GM12878 (cell line): Measurements from ENCODE around the gene XPO6. TPM values are rescaled to one million over a fixed set of nuclear protein-coding genes. Genes with fewer than 3 reads are reported as not detected.

Experiments
- ATAC-seq: fragments of 200-7000 bp; cut with Tn5 transposase; 3 replicates; pipeline ENCODE4 v1.9.1; 2020; ENCODE audit warnings: mild to moderate bottlenecking, moderate library complexity
- BruUV-seq: library from RNA; stranded (reverse); fragments of 400-500 nt; replicated peaks from 2 replicates; lab custom pipeline; 2021; lab: Mats Ljungman, UMichigan
- CTCF ChIA-PET: fragments of 300-600 bp; sonication (Branson Sonifier 250); formaldehyde crosslinking; extraction: SDS; loops from one replicate; lab custom pipeline; 2021; ENCODE audit warnings: inconsistent platforms; lab: Yijun Ruan, JAX
- POLR2A ChIA-PET: fragments of 350-600 bp; formaldehyde crosslinking; extraction: SDS; loops from one replicate; lab custom pipeline; 2021; ENCODE audit warnings: inconsistent platforms; lab: Charles Lee
- RAD21 ChIA-PET: fragments of 300-600 bp; sonication (Branson Sonifier 250); formaldehyde crosslinking; loops from one replicate; lab custom pipeline; 2023; ENCODE audit warnings: antibody characterized with exemption; ENCODE audit not compliant: unreplicated experiment; lab: Charles Lee
- SMC1A ChIA-PET: fragments of 300-600 bp; sonication (Branson Sonifier 250); formaldehyde crosslinking; loops from one replicate; lab custom pipeline; 2023; ENCODE audit not compliant: unreplicated experiment, uncharacterized antibody; lab: Charles Lee
- DNase-seq: peaks from one replicate; pipeline ENCODE4 v3.0.0-alpha.2; 2011; ENCODE audit warnings: low read depth, low spot score
- FAIRE-seq: peaks from 3 replicates; lab custom pipeline; 2011; peaks lifted over from hg19 to GRCh38; lab: Jason Lieb, UNC
- H2AFZ ChIP-seq: 2 replicates; pipeline ENCODE4 v1.6.0; 2011; ENCODE audit warnings: low read depth, low read length, control low read depth; ENCODE audit not compliant: control insufficient read depth
- H3K27ac ChIP-seq: 2 replicates; pipeline ENCODE4 v1.5.1; 2011; ENCODE audit warnings: control low read depth; ENCODE audit not compliant: control insufficient read depth, insufficient read depth
- H3K27me3 ChIP-seq, 2 experiments: replicated peaks in 1 of 2; 2 replicates each; pipeline versions ENCODE4 v1.6.0 to v1.6.1; 2011; ENCODE audit warnings: low read length in 1 of 2; ENCODE audit not compliant: control insufficient read depth in 2 of 2, insufficient read depth in 2 of 2
- H3K36me3 ChIP-seq, 2 experiments: 2 replicates each; pipeline ENCODE4 v1.5.1; 2011; ENCODE audit warnings: low read length in 1 of 2; ENCODE audit not compliant: control insufficient read depth in 2 of 2, insufficient read depth in 2 of 2
- H3K4me1 ChIP-seq: 2 replicates; pipeline ENCODE4 v1.6.1; 2011; ENCODE audit warnings: mild to moderate bottlenecking, low read length, moderate library complexity, mixed read lengths; ENCODE audit not compliant: control insufficient read depth, insufficient read depth
- H3K4me2 ChIP-seq: 2 replicates; pipeline ENCODE4 v1.6.0; 2011; ENCODE audit warnings: control low read depth; ENCODE audit not compliant: control insufficient read depth, insufficient read depth
- H3K4me3 ChIP-seq: fragments of 200-600 bp; sonication (generic); 2 replicates; pipeline ENCODE4 v1.5.1; 2016
- H3K79me2 ChIP-seq: 2 replicates; pipeline ENCODE4 v1.6.0; 2011; ENCODE audit warnings: low read length; ENCODE audit not compliant: control insufficient read depth, insufficient read depth
- H3K9ac ChIP-seq: 2 replicates; pipeline ENCODE4 v1.8.0; 2011; ENCODE audit warnings: low read length, control low read depth, mixed read lengths; ENCODE audit not compliant: control insufficient read depth, insufficient read depth
- H3K9me3 ChIP-seq: replicated peaks from 3 replicates; pipeline ENCODE4 v1.5.1; 2011; ENCODE audit warnings: mild to moderate bottlenecking, low read length; ENCODE audit not compliant: control insufficient read depth, insufficient read depth
- H4K20me1 ChIP-seq: 2 replicates; pipeline ENCODE4 v1.6.0; 2011; ENCODE audit not compliant: control insufficient read depth, insufficient read depth
- BACH1 ChIP-seq: fragments of 450-650 bp; IDR thresholded peaks from 2 replicates; pipeline ENCODE4 v1.6.1; 2017; ENCODE audit warnings: mild to moderate bottlenecking, borderline replicate concordance
- CEBPB ChIP-seq, 2 experiments: fragments of 150-350 bp in 1 of 2; IDR thresholded peaks; 2 replicates each; pipeline ENCODE4 v1.6.1; 2012 to 2014; ENCODE audit warnings: low read depth in 2 of 2, low read length in 2 of 2, borderline replicate concordance in 1 of 2, inconsistent platforms in 1 of 2
- GATAD2B ChIP-seq: fragments of 450-650 bp; conservative IDR thresholded peaks from 2 replicates; pipeline ENCODE4 v1.6.1; 2017; ENCODE audit warnings: low read depth, mild to moderate bottlenecking, moderate library complexity
- KAT2A ChIP-seq: conservative IDR thresholded peaks from 2 replicates; pipeline ENCODE4 v1.6.1; 2011; ENCODE audit warnings: low read depth, low read length; ENCODE audit not compliant: control insufficient read depth
- NFXL1 ChIP-seq: fragments of 450-650 bp; IDR thresholded peaks from 2 replicates; pipeline ENCODE4 v1.6.1; 2017; ENCODE audit warnings: antibody characterized with exemption, mild to moderate bottlenecking, borderline replicate concordance
- PML ChIP-seq: IDR thresholded peaks from 2 replicates; pipeline ENCODE4 v1.6.1; 2012; ENCODE audit warnings: low read length, inconsistent platforms
- RFX5 ChIP-seq: IDR thresholded peaks from 2 replicates; pipeline ENCODE4 v1.6.1; 2011; ENCODE audit warnings: low read depth, low read length, improper control_type of control experiment
- SP1 ChIP-seq: IDR thresholded peaks from one replicate; pipeline ENCODE4 v1.6.1; 2011; ENCODE audit warnings: low read depth, low read length
- SREBF1 ChIP-seq: IDR thresholded peaks from 2 replicates; pipeline ENCODE4 v1.6.1; 2012; ENCODE audit warnings: mild to moderate bottlenecking, low read length
- YY1 ChIP-seq: IDR thresholded peaks from 2 replicates; pipeline ENCODE4 v1.6.1; 2011; ENCODE audit warnings: low read depth, mild to moderate bottlenecking, low read length
- ZNF384 ChIP-seq: IDR thresholded peaks from 2 replicates; pipeline ENCODE4 v1.6.1; 2012; ENCODE audit warnings: low read depth, mild to moderate bottlenecking, low read length, improper control_type of control experiment, borderline replicate concordance
- WGBS: methylation state at CpG from one replicate; pipeline ENCODE4 v1.1.6; 2016; ENCODE audit warnings: low lambda C conversion rate; ENCODE audit not compliant: insufficient replicate concordance, insufficient coverage; ENCODE audit errors: missing lambda C conversion rate; 5-methylcytosine and 5-hydroxymethylcytosine counted together
- in situ Hi-C: fragments of 300-500 bp; cut with MboI; formaldehyde crosslinking; loops from 9 replicates; pipeline ENCODE4 v1.14.3; 2018; ENCODE audit warnings: mixed read lengths
- intact Hi-C: fragments of 100-400 bp; cut with micrococcal nuclease; formaldehyde crosslinking; loops from one replicate; pipeline ENCODE4 v1.14.2; 2022; ENCODE audit not compliant: unreplicated experiment
- polyA plus RNA-seq, 11 experiments: library from polyadenylated mRNA; depleted of rRNA in 4 of 11; unstranded in 6 of 11; stranded (reverse) in 5 of 11; fragments of >200 nt; fragmentation: Nextera tagmentation in 4 of 11; fragmentation: Illumina TruSeq in 1 of 11; extraction: Ambion mirVana in 4 of 11; extraction: Trizol in 1 of 11; gene quantifications; 1 replicate in 1 of 11; 2 replicates in 10 of 11; pipeline versions ENCODE4 v1.2.1 to v1.2.3, GENCODE V29; 2011 to 2016; ENCODE audit warnings: inconsistent platforms in 2 of 11, missing spikeins in 2 of 11, low read depth in 1 of 11
- total RNA-seq, 4 experiments: library from RNA; depleted of rRNA in 3 of 4; stranded (reverse); fragments of >200 nt in 3 of 4; fragmentation: Illumina TruSeq in 1 of 4; extraction: Trizol in 1 of 4; gene quantifications; 2 replicates each; pipeline versions ENCODE4 v1.2.1 to v1.2.3, GENCODE V29; 2013 to 2021
- TF ChIP-seq, protein P1 (sequence below): fragments of 150-350 bp; IDR thresholded peaks from 2 replicates; pipeline ENCODE4 v1.6.1; 2016; ENCODE audit warnings: low read depth, low read length
- TF ChIP-seq, protein P2 (sequence below): fragments of 450-650 bp; formaldehyde crosslinking; IDR thresholded peaks from 2 replicates; pipeline ENCODE4 v1.4.0; 2022; ENCODE audit warnings: mild to moderate bottlenecking, moderate library complexity
- TF ChIP-seq, protein P3 (sequence below): fragments of 450-650 bp; IDR thresholded peaks from 2 replicates; pipeline ENCODE4 v1.6.1; 2017; ENCODE audit warnings: mild to moderate bottlenecking, moderate library complexity

XPO6 gene
- total and polyA plus RNA-seq, 10 of the 15 experiments (the other 5 are each of a cell fraction or from before 2014, with no cell fraction given): 9.9 to 246 (median 110) TPM

DNA sequence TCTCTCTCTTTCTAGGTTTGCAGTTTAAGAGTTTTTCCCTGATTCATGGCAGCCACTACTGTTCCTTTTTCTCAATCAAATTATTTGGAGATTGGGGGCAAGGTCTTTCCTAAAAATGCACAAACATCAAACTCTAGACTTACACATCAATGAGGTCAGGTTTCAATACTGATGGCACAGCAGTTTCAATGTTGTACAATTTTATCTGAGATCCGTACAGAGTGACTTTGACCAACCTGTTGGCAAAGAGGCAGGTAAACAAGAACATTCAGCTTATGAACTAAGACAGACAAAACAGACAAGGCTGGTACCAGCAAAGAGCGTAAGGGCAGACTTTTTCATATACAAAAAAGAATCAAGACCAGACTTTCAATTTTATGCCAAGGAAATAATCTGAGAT lies 90.2 kb downstream of the XPO6 start:
- Histone ChIP-seq H2AFZ (no peak overlapping the region), H3K79me2 (no peaks in the 10 kb centered on the region), H3K9me3 (no peaks in the 10 kb centered on the region), H3K36me3 (peaks cover 28 to 47% of the 10 kb centered on the region in 2 experiments), H3K9ac (no peak overlapping the region), H3K27ac (no peak overlapping the region), H4K20me1 (no peaks in the 10 kb centered on the region), H3K4me3 (no peak overlapping the region), H3K27me3 (no peaks in the 10 kb centered on the region), H3K4me1 (no peaks in the 10 kb centered on the region), H3K4me2 (no peak overlapping the region)
- ATAC-seq (no peak), FAIRE-seq (no peak), DNase-seq (no peak)
- no TSS peak for BruUV-seq
- intact Hi-C loops (no loop called here), in situ Hi-C loops (no loop called here)
- RAD21 ChIA-PET: no interaction called here
- CTCF ChIA-PET: no interaction called here
- WGBS: 89% methylated on average over 2 of the region's 2 CpGs
- SMC1A ChIA-PET: no interaction called here
- TF ChIP-seq, protein P1, sequence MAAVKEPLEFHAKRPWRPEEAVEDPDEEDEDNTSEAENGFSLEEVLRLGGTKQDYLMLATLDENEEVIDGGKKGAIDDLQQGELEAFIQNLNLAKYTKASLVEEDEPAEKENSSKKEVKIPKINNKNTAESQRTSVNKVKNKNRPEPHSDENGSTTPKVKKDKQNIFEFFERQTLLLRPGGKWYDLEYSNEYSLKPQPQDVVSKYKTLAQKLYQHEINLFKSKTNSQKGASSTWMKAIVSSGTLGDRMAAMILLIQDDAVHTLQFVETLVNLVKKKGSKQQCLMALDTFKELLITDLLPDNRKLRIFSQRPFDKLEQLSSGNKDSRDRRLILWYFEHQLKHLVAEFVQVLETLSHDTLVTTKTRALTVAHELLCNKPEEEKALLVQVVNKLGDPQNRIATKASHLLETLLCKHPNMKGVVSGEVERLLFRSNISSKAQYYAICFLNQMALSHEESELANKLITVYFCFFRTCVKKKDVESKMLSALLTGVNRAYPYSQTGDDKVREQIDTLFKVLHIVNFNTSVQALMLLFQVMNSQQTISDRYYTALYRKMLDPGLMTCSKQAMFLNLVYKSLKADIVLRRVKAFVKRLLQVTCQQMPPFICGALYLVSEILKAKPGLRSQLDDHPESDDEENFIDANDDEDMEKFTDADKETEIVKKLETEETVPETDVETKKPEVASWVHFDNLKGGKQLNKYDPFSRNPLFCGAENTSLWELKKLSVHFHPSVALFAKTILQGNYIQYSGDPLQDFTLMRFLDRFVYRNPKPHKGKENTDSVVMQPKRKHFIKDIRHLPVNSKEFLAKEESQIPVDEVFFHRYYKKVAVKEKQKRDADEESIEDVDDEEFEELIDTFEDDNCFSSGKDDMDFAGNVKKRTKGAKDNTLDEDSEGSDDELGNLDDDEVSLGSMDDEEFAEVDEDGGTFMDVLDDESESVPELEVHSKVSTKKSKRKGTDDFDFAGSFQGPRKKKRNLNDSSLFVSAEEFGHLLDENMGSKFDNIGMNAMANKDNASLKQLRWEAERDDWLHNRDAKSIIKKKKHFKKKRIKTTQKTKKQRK: no peak
- TF ChIP-seq RFX5 (no peak), BACH1 (no peak), CEBPB (IDR thresholded peaks at IDR 0.05; ENCODE audit: borderline replicate concordance in 1 of 2, low read depth in 2 of 2, low read length in 2 of 2) (no peak), NFXL1 (no peak), SP1 (no peak), PML (no peak), SREBF1 (no peak), GATAD2B (no peak), YY1 (no peak), KAT2A (no peak), ZNF384 (no peak)
- TF ChIP-seq, protein P2, sequence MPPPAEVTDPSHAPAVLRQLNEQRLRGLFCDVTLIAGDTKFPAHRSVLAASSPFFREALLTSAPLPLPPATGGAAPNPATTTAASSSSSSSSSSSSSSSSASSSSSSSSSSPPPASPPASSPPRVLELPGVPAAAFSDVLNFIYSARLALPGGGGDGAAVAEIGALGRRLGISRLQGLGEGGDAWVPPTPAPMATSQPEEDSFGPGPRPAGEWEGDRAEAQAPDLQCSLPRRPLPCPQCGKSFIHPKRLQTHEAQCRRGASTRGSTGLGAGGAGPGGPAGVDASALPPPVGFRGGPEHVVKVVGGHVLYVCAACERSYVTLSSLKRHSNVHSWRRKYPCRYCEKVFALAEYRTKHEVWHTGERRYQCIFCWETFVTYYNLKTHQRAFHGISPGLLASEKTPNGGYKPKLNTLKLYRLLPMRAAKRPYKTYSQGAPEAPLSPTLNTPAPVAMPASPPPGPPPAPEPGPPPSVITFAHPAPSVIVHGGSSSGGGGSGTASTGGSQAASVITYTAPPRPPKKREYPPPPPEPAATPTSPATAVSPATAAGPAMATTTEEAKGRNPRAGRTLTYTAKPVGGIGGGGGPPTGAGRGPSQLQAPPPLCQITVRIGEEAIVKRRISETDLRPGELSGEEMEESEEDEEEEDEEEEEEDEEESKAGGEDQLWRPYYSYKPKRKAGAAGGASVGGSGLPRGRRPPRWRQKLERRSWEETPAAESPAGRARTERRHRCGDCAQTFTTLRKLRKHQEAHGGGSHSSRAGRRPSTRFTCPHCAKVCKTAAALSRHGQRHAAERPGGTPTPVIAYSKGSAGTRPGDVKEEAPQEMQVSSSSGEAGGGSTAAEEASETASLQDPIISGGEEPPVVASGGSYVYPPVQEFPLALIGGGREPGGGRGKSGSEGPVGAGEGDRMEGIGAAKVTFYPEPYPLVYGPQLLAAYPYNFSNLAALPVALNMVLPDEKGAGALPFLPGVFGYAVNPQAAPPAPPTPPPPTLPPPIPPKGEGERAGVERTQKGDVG (CRISPR knock-in tag): no peak
- TF ChIP-seq, protein P3, sequence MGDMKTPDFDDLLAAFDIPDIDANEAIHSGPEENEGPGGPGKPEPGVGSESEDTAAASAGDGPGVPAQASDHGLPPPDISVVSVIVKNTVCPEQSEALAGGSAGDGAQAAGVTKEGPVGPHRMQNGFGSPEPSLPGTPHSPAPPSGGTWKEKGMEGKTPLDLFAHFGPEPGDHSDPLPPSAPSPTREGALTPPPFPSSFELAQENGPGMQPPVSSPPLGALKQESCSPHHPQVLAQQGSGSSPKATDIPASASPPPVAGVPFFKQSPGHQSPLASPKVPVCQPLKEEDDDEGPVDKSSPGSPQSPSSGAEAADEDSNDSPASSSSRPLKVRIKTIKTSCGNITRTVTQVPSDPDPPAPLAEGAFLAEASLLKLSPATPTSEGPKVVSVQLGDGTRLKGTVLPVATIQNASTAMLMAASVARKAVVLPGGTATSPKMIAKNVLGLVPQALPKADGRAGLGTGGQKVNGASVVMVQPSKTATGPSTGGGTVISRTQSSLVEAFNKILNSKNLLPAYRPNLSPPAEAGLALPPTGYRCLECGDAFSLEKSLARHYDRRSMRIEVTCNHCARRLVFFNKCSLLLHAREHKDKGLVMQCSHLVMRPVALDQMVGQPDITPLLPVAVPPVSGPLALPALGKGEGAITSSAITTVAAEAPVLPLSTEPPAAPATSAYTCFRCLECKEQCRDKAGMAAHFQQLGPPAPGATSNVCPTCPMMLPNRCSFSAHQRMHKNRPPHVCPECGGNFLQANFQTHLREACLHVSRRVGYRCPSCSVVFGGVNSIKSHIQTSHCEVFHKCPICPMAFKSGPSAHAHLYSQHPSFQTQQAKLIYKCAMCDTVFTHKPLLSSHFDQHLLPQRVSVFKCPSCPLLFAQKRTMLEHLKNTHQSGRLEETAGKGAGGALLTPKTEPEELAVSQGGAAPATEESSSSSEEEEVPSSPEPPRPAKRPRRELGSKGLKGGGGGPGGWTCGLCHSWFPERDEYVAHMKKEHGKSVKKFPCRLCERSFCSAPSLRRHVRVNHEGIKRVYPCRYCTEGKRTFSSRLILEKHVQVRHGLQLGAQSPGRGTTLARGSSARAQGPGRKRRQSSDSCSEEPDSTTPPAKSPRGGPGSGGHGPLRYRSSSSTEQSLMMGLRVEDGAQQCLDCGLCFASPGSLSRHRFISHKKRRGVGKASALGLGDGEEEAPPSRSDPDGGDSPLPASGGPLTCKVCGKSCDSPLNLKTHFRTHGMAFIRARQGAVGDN: no peak
- POLR2A ChIA-PET: no interaction called here
